CD4-positive, alpha-beta memory T cell (primary cell): ENCODE data around the gene ZDHHC24. TPM values are rescaled to one million over a fixed set of nuclear protein-coding genes. Genes with fewer than 3 reads are reported as not detected.
A peak's percentile ranks its signal among the peaks of the same experiment; 100 is the strongest.

Source experiments
- CTCF ChIA-PET: fragments of 350-600 bp; sonication (Branson Sonifier 250); formaldehyde crosslinking; loops from one replicate; lab custom pipeline; 2021; ENCODE audit warnings: inconsistent platforms; ENCODE audit not compliant: partially characterized antibody; lab: Charles Lee
- POLR2A ChIA-PET: fragments of 350-600 bp; sonication (Branson Sonifier 250); formaldehyde crosslinking; loops from one replicate; lab custom pipeline; 2021; ENCODE audit not compliant: partially characterized antibody; lab: Charles Lee
- DNase-seq, 5 donors: peaks; one replicate each; pipeline versions ENCODE4 v3.0.0 to v3.0.0-alpha.2; 2020 to 2022; ENCODE audit warnings: mixed read lengths in 1 of 5
- H3K27ac ChIP-seq: one replicate; pipeline ENCODE4 v1.7.0; 2013; ENCODE audit warnings: low read depth, low read length
- H3K27me3 ChIP-seq: 2 replicates; pipeline ENCODE4 v1.7.0; 2013; ENCODE audit warnings: mild to moderate bottlenecking, low read length, moderate library complexity; ENCODE audit not compliant: insufficient read depth
- H3K36me3 ChIP-seq: 2 replicates; pipeline ENCODE4 v1.7.0; 2013; ENCODE audit warnings: mild to moderate bottlenecking, low read length, moderate library complexity; ENCODE audit not compliant: insufficient read depth
- H3K4me1 ChIP-seq: 2 replicates; pipeline ENCODE4 v1.7.0; 2013; ENCODE audit warnings: mild to moderate bottlenecking, low read length, moderate library complexity; ENCODE audit not compliant: insufficient read depth
- H3K4me3 ChIP-seq, 2 donors: one replicate each; pipeline ENCODE4 v1.7.0; 2013; ENCODE audit warnings: low read length in 2 of 2, mild to moderate bottlenecking in 1 of 2
- H3K9me3 ChIP-seq, 2 donors: one replicate each; pipeline ENCODE4 v1.7.0; 2013; ENCODE audit warnings: low read length in 2 of 2, control low read depth in 1 of 2; ENCODE audit not compliant: control insufficient read depth in 1 of 2
- H3K27ac Mint-ChIP-seq, 7 donors: one replicate each; pipeline ENCODE4 v1.8.0; 2020 to 2021; ENCODE audit warnings: mixed read lengths in 7 of 7, mild to moderate bottlenecking in 6 of 7, inconsistent platforms in 3 of 7, moderate library complexity in 3 of 7
- H3K27me3 Mint-ChIP-seq, 2 donors: one replicate each; pipeline ENCODE4 v1.8.0; 2020 to 2021; ENCODE audit warnings: mixed read lengths in 2 of 2
- H3K36me3 Mint-ChIP-seq, 2 donors: one replicate each; pipeline ENCODE4 v1.8.0; 2020 to 2021; ENCODE audit warnings: mixed read lengths in 2 of 2, inconsistent platforms in 1 of 2, mild to moderate bottlenecking in 1 of 2
- H3K4me1 Mint-ChIP-seq, 4 donors: one replicate each; pipeline ENCODE4 v1.8.0; 2020 to 2021; ENCODE audit warnings: mixed read lengths in 4 of 4, mild to moderate bottlenecking in 1 of 4
- H3K4me3 Mint-ChIP-seq, 8 donors: one replicate each; pipeline ENCODE4 v1.8.0; 2020 to 2021; ENCODE audit warnings: mixed read lengths in 8 of 8, mild to moderate bottlenecking in 7 of 8, moderate library complexity in 6 of 8, inconsistent platforms in 3 of 8
- H3K9me3 Mint-ChIP-seq, 8 donors: one replicate each; pipeline ENCODE4 v1.8.0; 2020 to 2021; ENCODE audit warnings: mixed read lengths in 8 of 8, mild to moderate bottlenecking in 5 of 8, inconsistent platforms in 3 of 8, moderate library complexity in 1 of 8
- intact Hi-C: fragments of 100-400 bp; cut with micrococcal nuclease; formaldehyde crosslinking; loops from one replicate; pipeline ENCODE4 v1.15.1; 2023
- polyA plus RNA-seq, 2 donors: library from polyadenylated mRNA; unstranded; fragments of 300-500 nt; fragmentation: Illumina TruSeq; gene quantifications; one replicate each; pipeline ENCODE4 v1.2.3, GENCODE V29; 2021
- total RNA-seq, 2 experiments: library from RNA; stranded (reverse); gene quantifications; one replicate each; pipeline ENCODE4 v1.2.3, GENCODE V29; 2021

Gene ZDHHC24
- total and polyA plus RNA-seq, 4 experiments from 2014 or later = 12.2 to 27.2 (median 19.8) TPM

DNA sequence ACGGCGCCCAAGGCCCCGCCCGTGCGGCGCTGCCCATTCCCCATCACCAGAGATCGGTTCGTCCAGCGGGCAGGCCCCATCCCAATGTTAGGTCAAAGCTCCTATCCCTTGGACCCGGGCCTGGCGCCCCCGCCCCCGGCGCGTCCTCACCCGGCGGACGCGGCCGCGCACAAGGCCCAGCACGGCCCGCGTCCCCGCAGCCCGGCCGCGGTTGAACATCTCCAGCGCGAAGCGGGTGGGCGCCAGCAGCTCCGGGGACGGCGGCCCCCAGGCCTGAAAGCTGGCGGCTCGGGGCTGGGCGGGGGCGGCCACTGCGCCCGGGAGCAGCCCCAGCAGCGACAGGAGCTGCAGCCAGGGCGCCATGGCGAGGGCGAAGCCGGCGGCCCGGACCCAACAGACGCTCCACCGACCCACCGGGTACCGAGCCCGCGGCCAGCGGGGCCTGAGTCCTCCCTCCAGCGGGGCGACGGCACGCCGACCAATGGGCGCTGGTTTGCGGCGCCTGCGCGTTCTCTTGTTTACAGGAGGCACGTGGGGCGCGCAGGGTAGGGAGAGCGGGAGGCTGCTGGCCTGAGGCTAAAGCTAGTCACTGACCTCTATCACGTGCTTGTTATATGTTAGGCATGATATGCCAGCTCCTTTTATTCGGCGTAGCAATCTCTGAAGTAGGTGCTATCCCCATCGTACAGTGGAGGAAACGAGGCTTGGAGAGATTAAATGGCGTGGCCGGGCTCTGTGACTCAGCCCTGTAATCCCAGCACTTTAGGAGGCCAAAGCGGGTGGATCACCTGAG is 22.5 kb upstream of the ZDHHC24 start, which contains the start of gene CTSF:
CTSF (minus strand) TSS at position 483 of the 793 bp plus-strand sequence; CDS start at position 363, 120 bp downstream.
- Histone ChIP-seq H3K4me3 (peak within 1 kb of the TSS in 1 of 2 donors; percentile 50), H3K27me3 (no peaks in the 10 kb centered on the region), H3K36me3 (no peaks in the 10 kb centered on the region), H3K4me1 (peaks cover 7% of the 10 kb centered on the region), H3K27ac (peak within 1 kb of the TSS; percentile 25), H3K9me3 (no peaks in the 10 kb centered on the region)
- peaks cover 2 to 13% (median 6%) of the 10 kb centered on the region in 4 donors for H3K4me1 Mint-ChIP-seq
- peak within 1 kb of the TSS in 4 of 7 donors; percentile 48 to 85 (median 68) for H3K27ac Mint-ChIP-seq
- H3K36me3 Mint-ChIP-seq = no peaks in the 10 kb centered on the region
- DNase-seq = peak; percentile 49 to 72 (median 56)
- H3K27me3 Mint-ChIP-seq = peaks cover 0 to 6% of the 10 kb centered on the region in 2 donors
- ChIA-PET POLR2A (interaction anchor here (0.8 to 2.7 kb wide), 14 partner anchors 8 to 274 kb away, joined by 3 to 41 read pairs (median 4); partner anchors contain the start of genes ACTN3, BBS1, DPP3 and RBM14), CTCF (interaction anchor here (0.9 to 3.6 kb wide), 11 partner anchors 10 to 266 kb away, joined by 3 to 29 read pairs (median 4); partner anchors contain the start of gene RBM4B)
- H3K4me3 Mint-ChIP-seq = peak within 1 kb of the TSS; percentile 73 to 87 (median 82)
- intact Hi-C loops = no loop called here
- H3K9me3 Mint-ChIP-seq = no peaks in the 10 kb centered on the region

DNA sequence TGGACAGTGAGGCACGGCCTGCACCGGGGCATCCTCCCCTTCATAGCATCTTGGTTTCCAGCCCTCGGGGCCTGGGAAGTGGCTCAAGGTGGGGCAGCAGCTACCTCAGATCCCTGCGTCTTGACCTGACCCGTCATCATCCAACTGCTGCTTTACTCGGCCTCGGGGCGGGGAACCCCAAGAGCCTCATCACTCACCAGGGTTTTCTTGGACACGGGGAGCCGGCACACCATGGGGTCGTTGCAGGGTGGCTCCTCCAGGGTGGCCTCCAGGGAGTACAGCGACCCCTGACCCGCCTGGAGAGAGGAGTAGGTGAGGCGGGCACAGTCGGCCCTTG is 21.9 kb upstream of the ZDHHC24 start:
- H3K27ac ChIP-seq = peak overlapping the region; percentile 25
- Mint-ChIP-seq H3K27me3 (peaks cover 0 to 6% of the 10 kb centered on the region in 2 donors), H3K4me3 (peak overlapping the region; percentile 68 to 81 (median 75)), H3K9me3 (no peaks in the 10 kb centered on the region), H3K36me3 (no peaks in the 10 kb centered on the region), H3K4me1 (peaks cover 2 to 13% (median 6%) of the 10 kb centered on the region in 4 donors), H3K27ac (peak overlapping the region in 1 of 7 donors; percentile 52)
- ChIA-PET POLR2A (interaction anchor here (1.5 to 2.7 kb wide), 6 partner anchors 7 to 110 kb away, joined by 5 to 41 read pairs (median 10); partner anchors contain the start of genes ACTN3, RBM14, RBM4B and ZDHHC24), CTCF (interaction anchor here (1.1 to 3.6 kb wide), 4 partner anchors 9 to 111 kb away, joined by 3 to 29 read pairs (median 4); partner anchors contain the start of gene RBM4B)
- no peaks in the 10 kb centered on the region for H3K36me3 ChIP-seq
- H3K27me3 ChIP-seq = no peaks in the 10 kb centered on the region
- peaks cover 7% of the 10 kb centered on the region for H3K4me1 ChIP-seq
- intact Hi-C loops = no loop called here
- H3K4me3 ChIP-seq = peak overlapping the region in 1 of 2 donors; percentile 50
- no peaks in the 10 kb centered on the region for H3K9me3 ChIP-seq
- DNase-seq = no peak

GRCh38 chr11:66566221-66566620 is 20.4 kb upstream of the ZDHHC24 start:
- Mint-ChIP-seq H3K4me1 (peaks cover 2 to 13% (median 6%) of the 10 kb centered on the region in 4 donors), H3K4me3 (peak overlapping the region in 2 of 8 donors; percentile 29 to 68), H3K27ac (peak overlapping the region in 2 of 7 donors; percentile 35 to 39), H3K27me3 (peaks cover 0 to 6% of the 10 kb centered on the region in 2 donors), H3K9me3 (no peaks in the 10 kb centered on the region), H3K36me3 (no peaks in the 10 kb centered on the region)
- POLR2A ChIA-PET = interaction anchor here (0.7 kb wide), 1 partner anchor 51 kb away, joined by 3 read pairs; no protein-coding TSS in a partner anchor
- H3K9me3 ChIP-seq = no peaks in the 10 kb centered on the region
- no peak overlapping the region for H3K27ac ChIP-seq
- intact Hi-C loops = no loop called here
- CTCF ChIA-PET = no interaction called here
- H3K36me3 ChIP-seq = no peaks in the 10 kb centered on the region
- H3K4me1 ChIP-seq = peaks cover 7% of the 10 kb centered on the region
- H3K4me3 ChIP-seq = no peak overlapping the region
- DNase-seq = no peak
- no peaks in the 10 kb centered on the region for H3K27me3 ChIP-seq

- Histone ChIP-seq H3K27me3 (no peaks in the 10 kb centered on the region), H3K9me3 (no peaks in the 10 kb centered on the region), H3K27ac (no peak overlapping the region), H3K4me3 (no peak overlapping the region), H3K4me1 (peaks cover 7% of the 10 kb centered on the region), H3K36me3 (no peaks in the 10 kb centered on the region)
- ChIA-PET CTCF (no interaction called here), POLR2A (no interaction called here)
- peaks cover 2 to 13% (median 6%) of the 10 kb centered on the region in 4 donors for H3K4me1 Mint-ChIP-seq
- H3K36me3 Mint-ChIP-seq = no peaks in the 10 kb centered on the region
- H3K9me3 Mint-ChIP-seq = no peaks in the 10 kb centered on the region
- DNase-seq = no peak
- no peak overlapping the region for H3K4me3 Mint-ChIP-seq
- H3K27ac Mint-ChIP-seq = no peak overlapping the region
- intact Hi-C loops = no loop called here
- peaks cover 0 to under 1% of the 10 kb centered on the region in 2 donors for H3K27me3 Mint-ChIP-seq
These were observed 19.1 kb upstream of the ZDHHC24 start for GRCh38 chr11:66564984-66565383.

- no peak for DNase-seq
These were observed 18.7 kb upstream of the ZDHHC24 start for GRCh38 chr11:66564538-66564937.

DNA sequence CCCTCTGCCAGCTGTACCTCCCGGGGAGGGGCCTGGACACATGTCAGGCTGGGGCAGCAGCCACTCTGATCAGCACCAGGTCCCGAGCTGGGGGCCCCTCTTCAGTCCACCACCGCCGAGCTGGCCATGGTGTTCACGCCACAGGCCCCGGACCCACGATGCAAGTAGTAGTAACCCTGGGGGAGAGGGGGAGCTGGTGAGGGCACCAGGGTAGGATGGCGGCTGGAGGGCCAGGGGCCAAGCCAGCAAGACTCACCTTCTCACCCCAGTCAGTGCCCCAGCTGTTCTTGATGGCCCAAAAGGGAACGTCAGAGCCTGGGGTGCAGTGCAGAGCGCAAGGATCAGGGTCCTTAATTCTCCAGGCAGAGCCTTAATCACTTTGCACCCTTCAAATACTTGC is 18.0 kb upstream of the ZDHHC24 start:
- no peak overlapping the region for H3K4me3 Mint-ChIP-seq
- intact Hi-C loops = no loop called here
- Histone ChIP-seq H3K27ac (no peak overlapping the region), H3K36me3 (no peaks in the 10 kb centered on the region), H3K27me3 (no peaks in the 10 kb centered on the region), H3K4me1 (peaks cover 8% of the 10 kb centered on the region), H3K4me3 (no peak overlapping the region), H3K9me3 (no peaks in the 10 kb centered on the region)
- H3K27ac Mint-ChIP-seq = no peak overlapping the region
- no peaks in the 10 kb centered on the region for H3K9me3 Mint-ChIP-seq
- no peaks in the 10 kb centered on the region for H3K36me3 Mint-ChIP-seq
- DNase-seq = no peak
- POLR2A ChIA-PET = interaction anchor here (1.3 kb wide), 1 partner anchor 114 kb away, joined by 5 read pairs; the partner anchor contains the start of gene RBM4B
- H3K27me3 Mint-ChIP-seq = peaks cover 2% of the 10 kb centered on the region in 2 donors
- CTCF ChIA-PET = interaction anchor here (1.7 kb wide), 1 partner anchor 14 kb away, joined by 8 read pairs; no protein-coding TSS in a partner anchor
- H3K4me1 Mint-ChIP-seq = peaks cover 2 to 16% (median 6%) of the 10 kb centered on the region in 4 donors

More at GRCh38 chr11:66564538-66564937, 18.7 kb upstream of the ZDHHC24 start:
- Histone ChIP-seq H3K27me3 (no peaks in the 10 kb centered on the region), H3K27ac (no peak overlapping the region), H3K9me3 (no peaks in the 10 kb centered on the region), H3K36me3 (no peaks in the 10 kb centered on the region), H3K4me1 (peaks cover 7% of the 10 kb centered on the region), H3K4me3 (no peak overlapping the region)
- H3K27ac Mint-ChIP-seq = no peak overlapping the region
- H3K27me3 Mint-ChIP-seq = no peaks in the 10 kb centered on the region
- H3K4me3 Mint-ChIP-seq = no peak overlapping the region
- intact Hi-C loops = no loop called here
- H3K9me3 Mint-ChIP-seq = no peaks in the 10 kb centered on the region
- ChIA-PET POLR2A (interaction anchor here (1.3 kb wide), 1 partner anchor 113 kb away, joined by 5 read pairs; the partner anchor contains the start of gene RBM4B), CTCF (no interaction called here)
- no peaks in the 10 kb centered on the region for H3K36me3 Mint-ChIP-seq
- peaks cover 2 to 13% (median 6%) of the 10 kb centered on the region in 4 donors for H3K4me1 Mint-ChIP-seq
